GM19324 (cell line): ENCODE data around the gene CRTAC1.
A peak's percentile ranks its signal among the peaks of the same experiment; 100 is the strongest.

Source experiments
- ATAC-seq: cut with Tn5 transposase; IDR thresholded peaks from one replicate; pipeline ENCODE4 v1.9.1; 2021; ENCODE audit warnings: mild to moderate bottlenecking, moderate library complexity; ENCODE audit not compliant: unreplicated experiment, low FRiP score

CRTAC1 gene

GRCh38 chr10:97926055-97926454 is 104.4 kb downstream of the CRTAC1 start:
- ATAC-seq, result no peak

- ATAC-seq, result no peak
Measured at GRCh38 chr10:97925308-97925938, 105.0 kb downstream of the CRTAC1 start.

- no peak for ATAC-seq
Measured at GRCh38 chr10:97924678-97925077, 105.7 kb downstream of the CRTAC1 start.

GRCh38 chr10:97923476-97923875 is 106.9 kb downstream of the CRTAC1 start:
- ATAC-seq, result no peak

GRCh38 chr10:97923057-97923456 is 107.4 kb downstream of the CRTAC1 start:
- no peak for ATAC-seq

- ATAC-seq, result no peak
Measured at GRCh38 chr10:97922022-97922758, 108.2 kb downstream of the CRTAC1 start.

GRCh38 chr10:97921581-97922021 is 108.8 kb downstream of the CRTAC1 start:
- no peak for ATAC-seq

GRCh38 chr10:97920865-97921264 is 109.6 kb downstream of the CRTAC1 start:
- no peak for ATAC-seq

- no peak for ATAC-seq
Measured at GRCh38 chr10:97919012-97919411, 111.4 kb downstream of the CRTAC1 start.

- ATAC-seq, result no peak
Measured at GRCh38 chr10:97916586-97916985, 113.8 kb downstream of the CRTAC1 start.

- ATAC-seq, result no peak
Measured at GRCh38 chr10:97915346-97916131, 114.9 kb downstream of the CRTAC1 start.

GRCh38 chr10:97914837-97915211 is 115.6 kb downstream of the CRTAC1 start:
- ATAC-seq, result peak; percentile 53

GRCh38 chr10:97914171-97914836 is 116.1 kb downstream of the CRTAC1 start:
- no peak for ATAC-seq

- no peak for ATAC-seq
Measured at GRCh38 chr10:97913614-97914013, 116.8 kb downstream of the CRTAC1 start.

- ATAC-seq, result no peak
Measured at GRCh38 chr10:97913193-97913592, 117.2 kb downstream of the CRTAC1 start.

- no peak for ATAC-seq
Measured at GRCh38 chr10:97911217-97911616, 119.2 kb downstream of the CRTAC1 start.

- no peak for ATAC-seq
Measured at GRCh38 chr10:97910661-97911060, 119.8 kb downstream of the CRTAC1 start.

GRCh38 chr10:97907830-97908229 is 122.6 kb downstream of the CRTAC1 start:
- ATAC-seq, result no peak

GRCh38 chr10:97907211-97907610 is 123.2 kb downstream of the CRTAC1 start:
- no peak for ATAC-seq

- no peak for ATAC-seq
Measured at GRCh38 chr10:97905276-97905675, 125.1 kb downstream of the CRTAC1 start.

GRCh38 chr10:97904576-97904975 is 125.8 kb downstream of the CRTAC1 start:
- no peak for ATAC-seq
